ENCODE measurements around the gene MAML2.

MAML2 gene

DNA sequence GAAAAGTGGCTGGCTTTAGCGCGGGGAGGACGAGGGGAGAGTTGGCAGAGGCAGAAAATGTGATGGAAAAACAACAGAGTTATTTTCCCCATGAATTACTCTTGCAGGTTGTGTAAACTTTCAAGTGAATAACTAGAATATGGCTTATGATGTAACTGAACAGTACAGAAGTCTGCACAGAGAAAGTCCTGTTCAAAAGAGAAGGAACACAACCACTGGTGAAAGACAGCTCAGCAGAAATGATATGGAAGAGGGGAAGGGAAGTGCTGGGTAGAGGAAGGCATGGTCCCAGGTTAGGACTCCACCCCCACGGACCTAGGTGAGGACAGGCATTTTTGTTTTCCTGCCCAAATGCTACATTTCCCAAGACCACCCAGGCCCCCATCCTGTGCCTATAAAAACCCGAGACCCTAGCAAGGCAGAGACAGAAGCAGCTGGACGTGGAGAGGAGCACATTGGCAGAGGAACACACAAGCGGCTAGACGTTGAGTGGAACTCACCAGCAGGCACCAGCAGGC lies 77.7 kb downstream of the MAML2 start:
- no peak for DNase-seq

GRCh38 chr11:96264364-96264763 lies 78.6 kb downstream of the MAML2 start:
- no peak for DNase-seq

DNA sequence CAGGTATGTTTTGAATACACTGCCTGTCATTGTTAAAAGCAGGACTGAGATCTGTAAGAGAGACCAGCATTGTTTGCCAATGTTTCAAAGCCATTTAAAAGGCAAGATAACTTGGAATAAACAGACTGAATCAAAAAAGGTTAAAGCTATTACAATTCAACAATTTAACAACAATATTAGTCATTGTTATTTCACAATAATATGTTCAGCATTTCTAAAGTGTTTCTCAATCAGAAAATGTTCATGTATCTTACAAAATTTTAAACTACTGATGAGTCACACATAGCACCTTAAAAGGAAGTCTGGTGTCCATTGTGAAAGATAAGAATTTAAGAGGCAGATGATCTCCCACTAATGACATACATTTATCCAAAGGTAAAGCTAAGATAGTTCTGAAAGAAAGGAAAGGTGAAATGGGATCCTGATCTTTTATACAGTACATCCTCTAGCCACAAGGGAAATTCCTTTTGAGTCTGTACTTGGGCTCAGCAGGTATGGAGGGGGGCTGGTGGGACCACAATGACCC lies 79.7 kb downstream of the MAML2 start:
- DNase-seq = no peak

- no peak for DNase-seq
These were observed 82.5 kb downstream of the MAML2 start for GRCh38 chr11:96260532-96260931.

DNA sequence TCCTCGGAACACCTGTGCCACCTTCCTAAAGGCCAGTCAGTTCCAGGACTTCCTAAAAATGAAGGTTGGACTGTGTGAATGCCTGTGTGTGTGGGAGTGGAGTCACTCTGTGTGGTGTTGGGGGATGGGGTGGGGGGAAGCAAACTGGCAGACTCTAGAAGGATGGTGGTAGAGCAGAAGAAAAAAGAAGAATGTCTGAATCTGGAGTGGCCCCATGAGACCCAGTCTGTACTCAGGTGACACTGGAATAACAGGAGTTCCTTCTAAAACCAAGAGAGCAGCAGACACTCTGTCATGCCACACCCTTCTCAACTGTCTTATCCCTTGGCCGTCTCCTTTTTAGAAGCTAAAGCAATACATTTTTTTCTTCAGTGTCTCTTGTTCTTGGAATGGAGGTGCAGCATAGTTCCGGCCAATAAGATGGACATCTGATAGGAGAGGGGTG lies 82.9 kb downstream of the MAML2 start:
- no peak for DNase-seq

DNA sequence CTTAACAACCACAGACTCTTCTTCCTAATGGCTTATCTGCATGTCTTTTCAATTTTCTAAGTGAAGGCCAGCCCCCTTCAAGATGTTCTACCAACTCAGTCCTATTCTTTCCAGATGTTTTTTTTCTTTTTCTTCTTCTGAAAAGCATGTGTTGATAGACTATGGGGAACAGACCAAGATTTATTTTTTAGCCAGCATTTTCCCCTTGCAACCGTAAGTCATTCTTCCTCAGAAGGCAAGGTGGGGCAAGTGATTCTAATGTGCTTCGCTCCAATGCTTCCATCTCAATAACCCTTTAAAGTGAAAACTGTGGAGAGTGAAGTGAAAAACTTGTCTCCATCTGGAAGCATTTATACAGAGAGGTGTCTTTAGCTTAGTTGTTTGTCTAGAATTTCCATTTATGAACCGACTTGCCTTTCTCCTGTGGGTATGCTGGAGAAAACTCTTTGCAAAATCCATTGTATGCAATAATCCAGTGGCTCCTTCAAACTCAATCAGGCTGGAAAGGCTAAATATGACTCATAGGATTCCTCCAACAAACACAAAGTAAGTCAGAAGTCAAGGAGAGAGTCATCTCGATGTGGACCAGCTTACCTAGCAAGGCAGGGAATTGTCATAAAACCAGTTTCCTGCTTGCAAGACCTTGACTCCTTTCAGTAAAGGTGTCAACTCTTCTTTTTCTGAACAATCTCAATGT lies 83.7 kb downstream of the MAML2 start:
- DNase-seq = no peak

GRCh38 chr11:96257972-96258934 lies 84.7 kb downstream of the MAML2 start:
- peak; percentile 55 for DNase-seq

DNA sequence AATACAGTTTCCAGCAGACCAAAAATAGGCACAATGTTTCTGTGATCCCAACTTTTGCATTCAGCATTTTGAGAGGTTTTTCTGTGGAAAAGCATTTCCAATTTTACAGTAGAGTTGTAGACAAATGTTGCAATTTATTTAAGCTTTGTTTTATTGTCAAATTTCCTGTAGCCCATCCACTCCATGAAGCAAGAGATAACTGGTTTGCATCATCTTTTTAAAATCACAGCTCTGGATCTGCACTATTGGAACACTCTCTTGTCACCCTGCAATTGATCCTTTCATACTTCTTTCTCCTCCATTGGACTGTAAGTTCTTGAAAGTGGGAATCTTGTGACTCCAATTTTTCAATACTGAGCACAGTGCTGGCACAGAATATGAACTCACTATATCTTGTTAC lies 86.0 kb downstream of the MAML2 start:
- DNase-seq = no peak

DNA sequence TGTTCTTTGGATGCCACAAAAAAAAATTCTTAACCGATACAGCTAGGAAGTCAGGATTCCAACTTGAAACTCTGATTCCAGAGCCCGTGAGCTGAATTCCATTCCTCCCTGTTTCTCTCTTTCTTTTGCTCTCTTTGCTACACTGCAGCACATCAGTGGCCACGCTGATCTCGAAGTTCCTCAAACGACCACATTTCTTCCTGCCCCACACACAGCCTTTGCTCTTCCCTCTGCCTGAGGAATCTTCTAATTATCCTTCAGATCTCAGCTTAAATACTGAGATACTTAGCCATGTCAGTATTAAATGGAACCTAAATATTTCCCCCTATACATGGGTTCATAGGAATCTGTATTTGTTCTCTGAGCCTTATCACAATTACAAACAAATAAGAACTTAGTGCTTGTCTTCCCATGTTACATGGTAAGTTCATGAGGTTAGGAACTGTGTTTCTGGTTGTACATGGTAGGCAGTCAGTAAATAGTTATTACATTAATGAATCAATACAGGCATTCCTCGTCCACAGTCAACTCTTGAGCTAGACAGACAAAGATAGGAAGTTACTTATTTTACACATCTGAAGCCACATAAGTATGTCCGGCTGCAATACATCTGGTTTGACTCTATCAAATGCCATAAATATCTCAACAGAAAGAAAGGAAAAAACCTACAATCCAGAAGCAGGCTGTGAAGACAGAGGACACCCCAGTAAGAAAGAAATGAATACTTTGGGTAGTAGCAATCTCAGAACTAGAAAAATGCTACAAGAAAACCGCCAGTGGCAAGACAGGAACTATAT lies 86.6 kb downstream of the MAML2 start:
- no peak for DNase-seq

GRCh38 chr11:96254854-96255253 lies 88.1 kb downstream of the MAML2 start:
- no peak for DNase-seq

DNA sequence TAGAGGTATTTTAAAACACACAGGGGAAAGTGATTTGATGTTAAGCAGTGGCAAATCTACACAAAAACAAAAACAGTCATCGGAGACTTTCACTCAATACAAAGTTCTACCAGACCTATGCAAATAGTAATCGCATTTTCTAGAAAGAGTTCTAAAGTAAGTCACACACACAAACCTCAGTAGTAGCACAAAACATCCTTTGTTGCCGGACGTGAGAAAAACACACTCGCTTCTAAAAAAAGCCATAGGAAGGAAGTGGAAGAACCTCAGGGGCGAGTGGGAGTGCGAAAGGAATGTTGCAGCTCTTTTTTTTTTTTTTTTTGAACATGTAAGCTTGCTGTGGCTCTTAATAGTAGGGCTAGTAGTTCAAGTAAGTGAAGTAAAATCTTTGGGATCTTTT lies 88.9 kb downstream of the MAML2 start:
- DNase-seq = peak; percentile 13

DNA sequence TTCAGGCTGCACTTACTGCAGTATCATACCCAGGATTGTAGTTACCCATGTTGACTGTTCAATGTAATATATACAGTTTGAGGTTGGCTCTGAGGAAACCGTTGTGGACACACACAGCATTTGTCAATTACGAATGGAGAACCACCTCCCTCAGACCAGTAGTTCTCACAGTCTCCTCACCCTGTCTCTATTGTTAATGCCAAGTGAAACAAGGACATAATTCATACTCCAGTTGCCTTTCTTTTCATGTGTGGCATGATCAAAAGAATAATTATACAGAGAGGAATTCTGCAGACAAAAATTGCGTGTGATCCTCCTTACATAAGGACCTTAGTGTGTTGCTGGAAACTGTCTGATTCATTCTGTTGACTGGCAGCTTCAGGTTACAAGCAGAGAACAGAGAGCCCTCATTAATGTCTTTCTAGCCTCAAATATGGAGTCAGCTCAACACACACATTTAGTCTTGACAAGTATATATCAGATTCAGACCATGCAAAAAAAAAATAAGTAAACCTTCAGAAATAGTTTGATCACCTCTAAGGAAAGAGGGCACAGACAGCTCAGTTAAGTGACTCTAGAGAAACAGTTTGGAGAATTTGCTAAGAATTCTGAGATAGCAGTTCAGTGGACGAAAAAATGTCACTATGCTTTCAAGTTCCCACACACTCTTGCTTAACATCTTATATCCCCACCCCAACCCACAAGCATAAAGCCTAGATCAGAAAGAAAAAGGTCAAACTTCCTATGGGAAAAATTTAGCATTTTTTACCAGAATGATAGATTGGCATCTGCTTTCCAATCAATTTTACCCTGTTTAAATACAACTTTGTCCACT lies 96.1 kb downstream of the MAML2 start:
- no peak for DNase-seq

DNA sequence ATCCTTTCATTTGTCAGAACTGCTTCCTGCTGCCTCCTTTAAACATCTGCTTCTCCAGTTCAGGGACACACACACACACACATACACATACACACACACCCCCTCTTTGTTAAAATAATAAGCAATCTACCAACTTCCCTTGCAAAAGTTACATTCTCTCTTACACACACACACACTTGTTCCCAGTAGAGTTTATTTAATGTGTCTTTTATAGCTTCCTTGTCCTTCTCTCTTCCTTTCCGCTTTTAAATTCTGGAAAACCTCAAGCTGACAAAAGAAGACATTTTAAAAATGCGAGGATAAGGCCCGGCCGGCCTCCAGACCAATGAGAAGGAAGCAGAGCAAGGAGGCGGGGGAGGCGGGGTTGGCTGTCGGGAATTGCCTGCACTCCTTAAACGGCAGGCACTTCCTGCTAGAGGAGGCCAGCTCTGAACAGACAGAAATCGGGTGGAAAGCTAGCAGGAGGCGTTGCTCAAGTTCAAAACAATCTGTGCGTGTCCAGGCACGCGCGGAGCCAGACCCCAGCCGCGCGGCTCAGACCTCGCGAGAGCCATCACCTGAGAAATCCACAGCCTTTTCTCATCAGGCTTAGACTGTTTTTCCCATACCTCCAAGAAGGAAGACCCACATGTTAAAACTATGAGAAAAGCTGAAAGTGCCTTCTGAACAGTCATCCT lies 99.9 kb downstream of the MAML2 start:
- DNase-seq = peak; percentile 79

GRCh38 chr11:96242191-96242847 lies 100.7 kb downstream of the MAML2 start:
- no peak for DNase-seq

DNA sequence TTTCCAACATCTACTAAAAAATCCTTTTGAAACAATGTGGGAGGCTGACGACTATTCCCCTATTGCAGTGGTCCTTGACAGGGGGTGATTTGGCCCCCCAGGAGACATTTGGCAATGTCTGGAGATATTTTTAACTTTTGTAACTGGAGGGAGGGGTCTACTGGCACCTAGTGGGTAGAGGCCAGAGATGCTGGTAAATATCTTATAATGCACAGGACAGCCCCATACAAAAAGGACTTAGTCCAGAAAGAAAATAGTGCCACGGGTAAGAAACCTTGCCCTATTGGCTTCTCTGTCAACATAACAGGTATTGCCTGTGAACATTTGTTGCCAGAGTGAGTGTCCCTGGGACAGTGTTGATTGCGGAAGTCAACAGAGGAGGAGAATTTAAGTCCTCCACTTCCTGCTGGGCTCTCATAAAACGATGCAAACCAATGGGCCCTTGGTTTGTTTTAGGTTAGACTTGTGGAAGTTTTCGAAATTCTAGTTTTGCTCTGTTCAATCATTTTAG lies 101.6 kb downstream of the MAML2 start:
- DNase-seq = no peak

- no peak for DNase-seq
These were observed 104.3 kb downstream of the MAML2 start for GRCh38 chr11:96238563-96239135.

DNA sequence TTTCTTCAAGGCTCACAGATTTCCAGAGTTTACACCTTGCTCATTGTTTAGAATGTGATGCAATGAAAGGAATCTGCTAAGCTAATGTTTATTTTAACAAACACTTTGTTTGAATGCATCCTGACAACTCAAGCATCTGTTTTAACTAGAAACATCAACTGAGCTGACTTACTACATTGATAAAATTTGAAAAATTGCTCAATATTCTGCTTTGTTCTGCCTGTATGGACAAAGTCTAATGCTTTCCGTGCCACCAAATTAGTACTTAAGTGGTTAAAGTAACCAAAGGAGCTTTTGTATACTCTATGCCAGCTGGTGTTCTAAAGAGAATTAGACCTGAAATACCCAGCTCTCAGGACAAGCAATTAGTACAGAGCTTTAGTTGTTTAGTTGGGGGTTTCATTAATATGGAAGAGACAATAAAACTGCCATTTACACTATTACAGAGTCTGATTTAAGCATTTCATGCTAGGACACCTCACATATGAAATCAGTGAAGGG lies 105.2 kb downstream of the MAML2 start:
- no peak for DNase-seq

- DNase-seq = no peak
These were observed 107.2 kb downstream of the MAML2 start for GRCh38 chr11:96235751-96236150.

- DNase-seq = no peak
These were observed 108.0 kb downstream of the MAML2 start for GRCh38 chr11:96234866-96235441.
